AG09319 (cell line): ENCODE measurements around the gene CUBN.

Experiments
- DNase-seq: peaks from one replicate; pipeline ENCODE4 v3.0.0-alpha.2; 2010; ENCODE audit warnings: low read depth; ENCODE audit errors: extremely low read depth
- TF ChIP-seq, protein P1 (sequence below): IDR thresholded peaks from 2 replicates; pipeline ENCODE4 v1.5.1; 2011; ENCODE audit warnings: low read depth, mild to moderate bottlenecking, inconsistent platforms, low read length, moderate library complexity

CUBN gene

DNA sequence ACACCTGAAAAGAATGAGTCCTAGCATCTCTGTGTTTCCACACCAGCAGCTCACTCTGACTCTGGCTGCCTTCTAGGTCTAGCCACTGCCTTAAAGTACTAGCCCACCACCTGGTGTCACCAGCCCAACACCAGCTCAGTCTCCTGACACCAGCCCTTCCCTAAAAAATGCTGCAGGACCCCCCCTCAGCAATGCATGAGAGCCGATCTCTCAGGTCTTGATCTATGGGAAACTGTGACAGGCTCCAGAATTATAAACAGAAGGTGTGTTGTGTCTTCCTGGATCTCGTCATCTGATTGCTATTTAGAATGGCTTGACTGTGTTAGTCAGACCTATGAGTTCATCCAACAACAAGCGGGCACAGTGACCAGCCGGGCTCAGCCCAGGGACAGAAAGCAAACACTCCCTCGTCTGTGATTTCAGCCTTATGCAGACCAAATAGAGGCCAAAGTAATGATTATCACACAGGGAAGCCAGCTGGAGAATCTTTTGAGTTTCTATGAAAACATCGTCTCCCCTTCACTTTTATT lies 66.6 kb downstream of the CUBN start:
- DNase-seq: no peak
- TF ChIP-seq, protein P1, sequence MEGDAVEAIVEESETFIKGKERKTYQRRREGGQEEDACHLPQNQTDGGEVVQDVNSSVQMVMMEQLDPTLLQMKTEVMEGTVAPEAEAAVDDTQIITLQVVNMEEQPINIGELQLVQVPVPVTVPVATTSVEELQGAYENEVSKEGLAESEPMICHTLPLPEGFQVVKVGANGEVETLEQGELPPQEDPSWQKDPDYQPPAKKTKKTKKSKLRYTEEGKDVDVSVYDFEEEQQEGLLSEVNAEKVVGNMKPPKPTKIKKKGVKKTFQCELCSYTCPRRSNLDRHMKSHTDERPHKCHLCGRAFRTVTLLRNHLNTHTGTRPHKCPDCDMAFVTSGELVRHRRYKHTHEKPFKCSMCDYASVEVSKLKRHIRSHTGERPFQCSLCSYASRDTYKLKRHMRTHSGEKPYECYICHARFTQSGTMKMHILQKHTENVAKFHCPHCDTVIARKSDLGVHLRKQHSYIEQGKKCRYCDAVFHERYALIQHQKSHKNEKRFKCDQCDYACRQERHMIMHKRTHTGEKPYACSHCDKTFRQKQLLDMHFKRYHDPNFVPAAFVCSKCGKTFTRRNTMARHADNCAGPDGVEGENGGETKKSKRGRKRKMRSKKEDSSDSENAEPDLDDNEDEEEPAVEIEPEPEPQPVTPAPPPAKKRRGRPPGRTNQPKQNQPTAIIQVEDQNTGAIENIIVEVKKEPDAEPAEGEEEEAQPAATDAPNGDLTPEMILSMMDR: no peak; the same call in 1 of the 2 replicates

DNA sequence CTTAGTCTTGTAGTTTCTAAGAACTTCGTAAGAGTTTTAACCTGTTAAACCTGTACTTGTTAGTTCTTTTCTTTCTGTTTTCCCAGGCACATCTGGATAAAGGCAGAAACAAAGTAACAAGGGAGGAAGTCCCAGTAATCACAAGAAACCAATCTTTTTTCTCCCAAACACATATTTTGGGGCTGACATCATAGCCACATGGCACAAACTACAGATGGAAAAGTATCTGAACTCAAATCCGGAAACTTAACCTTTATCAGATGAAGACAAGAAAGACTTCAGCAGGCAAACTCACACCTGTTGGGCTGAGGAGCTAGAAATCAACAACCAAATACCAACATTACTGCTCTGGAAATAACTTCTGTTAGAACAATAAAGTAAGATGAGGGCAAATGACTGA lies 67.1 kb downstream of the CUBN start:
- peak; percentile 54 for DNase-seq
- TF ChIP-seq, protein P1: no peak

DNA sequence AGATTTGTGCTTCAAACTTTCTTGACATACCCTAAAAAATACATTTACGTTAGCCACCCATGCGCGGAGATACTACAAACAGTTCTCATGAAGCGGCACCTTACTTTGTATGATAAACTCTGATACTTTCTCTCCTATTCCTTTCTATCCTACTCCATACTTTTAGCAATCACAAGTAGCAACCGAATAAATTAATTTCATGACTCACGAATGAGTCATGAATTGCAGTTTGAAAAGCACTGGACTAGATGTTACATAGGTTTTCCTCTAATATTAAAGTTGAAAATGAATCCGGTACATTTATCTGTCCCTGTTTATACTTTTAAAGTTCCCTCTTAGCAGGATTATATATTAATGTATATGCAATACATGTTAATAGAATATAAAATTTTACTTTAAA lies 67.6 kb downstream of the CUBN start:
- TF ChIP-seq, protein P1: no peak
- no peak for DNase-seq

DNA sequence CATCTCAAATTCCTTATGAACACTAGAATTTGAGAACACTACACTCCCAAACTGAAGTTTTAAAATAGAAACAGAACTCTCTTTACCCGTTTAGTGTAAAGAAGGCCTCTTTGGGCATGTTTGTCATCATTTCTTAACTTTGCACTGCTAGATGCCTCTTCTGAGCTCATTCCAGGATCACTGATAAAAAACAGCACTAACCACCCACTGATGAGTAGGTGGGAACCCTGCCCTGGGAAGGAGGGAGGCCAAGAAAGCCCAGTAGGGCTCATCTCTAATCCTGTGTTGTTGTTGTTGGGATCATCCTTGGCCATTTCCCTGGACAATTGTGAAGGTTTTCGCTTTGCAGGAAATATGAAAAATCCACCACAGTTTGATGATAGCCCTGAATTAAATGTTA lies 68.2 kb downstream of the CUBN start:
- TF ChIP-seq, protein P1: no peak
- no peak for DNase-seq

DNA sequence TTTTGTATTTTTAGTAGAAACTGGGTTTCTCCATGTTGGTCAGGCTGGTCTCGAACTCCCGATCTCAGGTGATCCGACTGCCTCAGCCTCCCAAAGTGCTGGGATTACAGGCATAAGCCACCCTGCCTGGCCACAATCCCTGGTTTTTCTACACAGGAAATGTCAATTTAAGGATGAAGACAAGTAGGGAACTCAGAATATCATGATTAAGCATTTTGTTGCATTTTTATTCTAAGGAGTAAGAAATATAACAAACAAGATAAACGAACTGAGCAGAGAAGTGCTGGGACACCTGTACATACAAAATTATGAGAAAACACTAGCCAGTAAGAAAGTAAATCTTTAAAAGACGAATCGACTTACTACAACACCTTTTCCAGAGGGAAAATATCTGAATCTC lies 69.3 kb downstream of the CUBN start:
- no peak for DNase-seq
- TF ChIP-seq, protein P1: no peak

DNA sequence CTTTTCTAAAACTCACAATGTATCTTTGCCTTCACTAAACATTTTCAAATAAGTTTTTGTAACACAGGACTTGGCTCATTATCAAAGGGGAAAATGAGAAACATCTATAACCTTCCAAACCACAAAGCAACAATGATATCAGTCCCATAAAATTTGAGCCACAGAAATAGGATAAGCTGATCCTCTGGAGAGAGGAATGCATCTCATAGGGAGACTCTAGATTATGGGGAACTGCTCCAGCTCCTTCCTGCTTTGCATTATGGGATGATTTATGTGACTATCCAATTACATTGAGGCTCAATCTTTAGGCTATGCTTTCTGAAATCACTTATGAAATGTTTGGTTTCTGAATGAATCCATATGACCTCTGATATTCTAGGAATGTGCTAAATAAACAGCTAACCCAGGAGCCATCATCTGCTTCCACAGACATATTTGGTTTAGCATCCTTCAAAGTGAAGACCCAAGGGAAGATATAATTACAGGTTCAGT lies 70.4 kb downstream of the CUBN start:
- peak; percentile 93 for DNase-seq

DNA sequence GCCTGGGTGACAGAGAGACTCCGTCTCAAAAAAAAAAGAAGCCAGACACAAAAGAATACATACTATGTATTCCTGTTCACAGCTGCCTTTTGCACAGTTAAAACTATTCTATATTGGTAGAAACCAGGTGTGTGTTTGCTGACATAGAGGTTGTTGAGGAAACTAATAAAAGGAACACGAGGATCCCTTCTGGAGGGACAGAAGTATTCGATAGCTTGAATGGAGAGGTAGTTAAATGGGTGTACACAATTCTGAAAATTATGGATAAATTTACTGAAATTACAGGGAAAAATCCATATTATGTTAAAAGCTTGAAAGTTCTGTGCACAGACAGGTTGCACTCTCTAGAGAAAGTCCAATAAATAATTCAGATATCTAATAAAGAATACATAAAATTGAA lies 71.5 kb downstream of the CUBN start:
- TF ChIP-seq, protein P1: no peak
- no peak for DNase-seq

More for the DNA sequence above, 70.4 kb downstream of the CUBN start:
- TF ChIP-seq, protein P1: no peak
